HG03378 (cell line): ENCODE data around the gene SNX9.
A peak's percentile ranks its signal among the peaks of the same experiment; 100 is the strongest.
"Not testable (repeated sequence)": the region's sequence is repeated elsewhere in the genome, so short reads cannot be mapped to it uniquely, and the experiment has no call there.

ENCODE experiments used
- ATAC-seq: cut with Tn5 transposase; IDR thresholded peaks from one replicate; pipeline ENCODE4 v1.9.1; 2021; ENCODE audit warnings: mild to moderate bottlenecking, moderate library complexity; ENCODE audit not compliant: unreplicated experiment

SNX9 gene

GRCh38 chr6:157830354-157831017, 7.4 kb downstream of the SNX9 start:
- ATAC-seq, result peak; percentile 91

DNA sequence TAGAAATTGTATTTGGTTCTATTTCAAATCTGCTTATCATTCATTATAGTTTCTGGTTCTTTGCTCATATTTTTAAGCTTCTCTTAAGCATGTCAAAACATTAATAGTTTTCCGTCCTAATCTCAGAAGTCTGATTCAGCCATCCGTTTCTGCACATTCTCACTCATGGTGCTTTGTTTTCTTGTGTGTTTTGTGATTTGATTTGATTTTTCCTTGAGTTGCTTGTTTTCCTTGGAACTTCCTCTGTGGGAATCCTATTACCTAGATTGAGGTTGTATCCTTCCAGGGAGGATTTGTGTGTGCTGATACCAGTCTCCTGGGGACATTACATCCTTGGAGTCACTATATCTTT, 7.9 kb downstream of the SNX9 start:
- no peak for ATAC-seq

- ATAC-seq, result no peak
These were observed 8.6 kb downstream of the SNX9 start for GRCh38 chr6:157831424-157832249.

GRCh38 chr6:157832250-157832967, 9.4 kb downstream of the SNX9 start:
- no peak for ATAC-seq

DNA sequence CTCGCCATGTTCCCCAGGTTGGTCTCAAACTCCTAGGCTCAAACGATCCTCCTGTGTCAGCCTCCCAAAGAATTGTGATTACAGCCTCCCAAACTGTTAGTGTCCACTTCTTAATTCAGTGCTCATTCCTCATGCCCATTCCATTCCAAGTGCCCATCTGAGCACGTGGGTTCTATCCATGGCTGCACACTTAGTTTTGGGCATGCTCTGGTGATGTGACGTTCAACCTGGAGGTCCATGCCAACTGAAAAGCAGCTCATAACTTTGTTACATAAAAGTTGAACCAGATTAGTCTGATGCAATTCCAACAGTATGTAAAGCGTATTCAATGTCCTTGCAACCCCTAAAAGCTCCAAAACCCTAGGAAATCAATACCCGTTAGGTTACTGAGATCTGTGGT, 11.5 kb downstream of the SNX9 start:
- no peak for ATAC-seq

- ATAC-seq, result no peak
These were observed 15.8 kb downstream of the SNX9 start for GRCh38 chr6:157838718-157839430.

DNA sequence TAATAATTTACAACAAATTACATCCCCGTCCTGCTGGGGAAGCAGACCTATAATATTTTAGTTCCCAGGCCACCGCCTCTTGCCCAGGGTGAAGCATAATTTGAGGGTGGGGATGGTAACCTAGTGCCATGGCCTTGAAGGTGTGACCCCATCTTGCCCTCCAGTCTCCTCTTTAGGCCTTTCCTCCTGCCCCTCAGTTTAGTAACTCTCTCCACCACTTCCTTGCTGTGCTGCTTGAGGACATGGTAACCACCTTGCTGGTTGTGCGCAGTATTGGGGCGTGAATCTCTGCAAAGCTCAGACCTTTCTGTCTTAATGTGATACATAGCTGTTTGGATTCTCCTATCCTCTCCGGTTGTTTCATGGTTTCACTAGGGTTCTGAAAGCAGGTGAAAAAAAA, 16.6 kb downstream of the SNX9 start:
- no peak for ATAC-seq

- no peak for ATAC-seq
These were observed 17.2 kb downstream of the SNX9 start for GRCh38 chr6:157840261-157840660.

- ATAC-seq, result no peak
These were observed 17.7 kb downstream of the SNX9 start for GRCh38 chr6:157840776-157841175.

DNA sequence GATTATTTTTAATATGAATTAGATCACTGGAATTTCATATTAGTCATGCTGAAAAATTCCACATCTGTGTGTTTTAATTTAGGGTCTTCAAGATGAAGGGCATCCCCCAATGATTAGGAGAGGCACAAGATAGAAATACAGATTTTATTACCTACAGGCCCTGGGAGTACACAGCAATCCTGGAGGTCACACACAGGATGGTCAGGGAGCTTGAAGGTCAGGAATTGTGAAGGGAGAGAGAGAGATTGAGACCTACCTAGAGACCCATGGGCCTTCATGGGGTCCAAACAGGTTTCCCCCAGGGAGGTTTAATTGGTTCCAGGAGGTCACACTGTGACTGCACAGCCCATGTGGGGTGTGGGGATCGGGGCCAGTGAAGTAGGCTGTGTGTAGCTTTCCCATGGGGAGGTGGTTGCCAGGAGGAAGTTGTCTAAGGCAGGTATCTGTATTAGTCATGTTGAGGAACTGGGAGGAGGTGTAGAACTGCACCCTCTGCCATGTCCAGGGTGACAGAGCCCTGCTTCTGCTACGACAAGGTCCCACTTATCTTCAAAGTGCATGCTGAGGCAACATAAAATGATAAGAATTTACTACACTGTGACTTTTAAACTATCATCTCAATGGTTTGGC, 18.3 kb downstream of the SNX9 start:
- ATAC-seq, result peak; percentile 89

GRCh38 chr6:157842212-157842611, 19.2 kb downstream of the SNX9 start:
- ATAC-seq, result no peak

DNA sequence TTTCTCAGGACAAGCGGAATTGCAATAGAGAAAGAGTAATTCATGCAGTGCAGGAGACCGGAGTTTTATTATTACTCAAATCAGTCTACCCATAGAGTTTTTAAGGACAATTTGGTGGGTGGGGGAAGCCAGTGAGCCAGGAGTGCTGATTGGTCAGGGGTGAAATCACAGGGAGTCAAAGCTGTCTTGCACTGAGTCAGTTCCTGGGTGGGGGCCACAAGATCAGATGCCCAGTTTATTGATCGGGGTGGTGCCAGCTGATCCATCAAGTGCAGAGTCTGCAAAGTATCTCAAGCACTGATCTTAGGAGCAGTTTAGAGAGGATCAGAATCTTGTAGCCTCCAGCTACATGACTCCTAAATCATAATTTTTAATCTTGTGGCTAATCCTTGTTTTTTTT, 21.1 kb downstream of the SNX9 start:
- ATAC-seq, result not testable (repeated sequence)

- ATAC-seq, result no peak
These were observed 22.6 kb downstream of the SNX9 start for GRCh38 chr6:157845493-157846259.

- no peak for ATAC-seq
These were observed 24.8 kb downstream of the SNX9 start for GRCh38 chr6:157847846-157848245.

DNA sequence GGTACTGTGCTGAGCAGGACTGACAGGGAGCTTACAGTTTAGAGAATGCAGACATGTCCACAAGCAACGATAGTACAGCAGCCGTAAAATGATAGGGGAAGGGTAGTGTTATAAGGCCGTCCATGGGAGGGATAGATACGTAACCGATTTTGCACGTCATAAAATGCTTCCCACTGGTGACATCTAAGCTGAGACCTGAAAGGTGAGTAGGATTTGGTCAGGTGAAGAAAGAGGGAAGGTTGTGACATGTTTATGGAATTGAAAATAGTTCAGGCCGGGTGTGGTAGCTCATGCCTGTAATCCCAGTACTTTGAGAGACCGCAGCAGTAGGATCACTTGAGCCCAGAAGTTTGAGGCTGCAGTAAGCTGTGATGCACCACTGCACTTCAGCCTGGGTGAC, 25.6 kb downstream of the SNX9 start:
- no peak for ATAC-seq

GRCh38 chr6:157849288-157850017, 26.4 kb downstream of the SNX9 start:
- no peak for ATAC-seq

DNA sequence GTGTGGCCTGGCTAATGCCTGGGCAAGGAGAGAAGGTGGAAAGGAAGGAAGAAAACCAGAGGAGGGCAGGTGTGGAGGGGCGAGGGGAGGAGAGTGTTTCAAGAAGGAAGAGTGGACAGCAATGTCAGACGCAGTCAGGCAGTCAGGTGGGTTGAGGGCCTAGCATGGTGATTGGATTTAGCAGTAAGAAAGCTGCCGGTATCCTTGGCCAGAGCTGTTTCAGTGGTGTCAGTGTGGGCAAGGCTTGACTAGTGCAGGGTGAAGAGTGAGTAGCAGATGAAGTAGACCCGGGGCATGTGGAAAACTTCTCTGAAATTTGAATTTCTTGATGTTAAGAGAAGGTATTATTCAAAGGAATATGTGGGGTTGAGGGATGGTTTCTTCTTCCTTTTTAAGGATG, 27.0 kb downstream of the SNX9 start:
- no peak for ATAC-seq

DNA sequence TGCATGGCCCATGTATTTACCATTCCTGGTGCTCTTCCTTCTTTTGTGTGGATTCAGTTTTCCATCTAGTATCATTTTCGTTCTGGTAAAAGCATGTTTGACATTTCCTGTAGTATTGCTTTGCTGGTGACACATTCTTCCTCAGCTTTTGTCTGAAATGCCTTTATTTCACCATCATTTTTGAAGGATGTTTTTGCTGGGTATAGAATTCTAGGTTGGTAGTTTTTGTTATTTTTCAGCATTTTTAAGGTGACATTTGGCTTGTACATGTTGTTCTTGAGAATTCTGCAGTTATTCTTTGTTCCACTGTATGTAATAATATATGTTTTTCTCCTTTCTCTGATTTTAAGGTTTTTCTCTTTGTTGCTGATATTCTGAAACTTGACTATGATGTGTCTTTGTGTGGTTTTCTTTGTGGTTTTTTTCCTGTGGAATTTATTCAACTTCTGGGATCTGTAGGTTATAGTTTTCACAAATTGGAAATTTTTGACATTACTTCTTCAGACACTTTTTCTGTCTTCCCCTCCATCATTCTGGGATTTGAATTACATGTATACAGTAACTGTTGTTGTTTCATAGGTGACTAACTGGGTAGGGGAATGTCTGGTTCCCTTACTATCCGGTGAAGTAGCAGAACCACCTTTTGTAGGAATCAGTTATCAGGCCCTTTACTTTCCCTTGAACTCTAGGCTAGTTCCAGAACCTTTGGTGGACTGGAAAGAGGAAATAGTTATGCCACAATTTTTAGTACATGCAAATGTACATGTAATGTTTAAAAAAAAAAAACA, 30.2 kb downstream of the SNX9 start:
- no peak for ATAC-seq
